NCI-H2227 (cell line): ENCODE results near the gene FOXI1.

Source experiments
- DNase-seq: peaks from one replicate; lab custom pipeline; 2025; ENCODE audit not compliant: unreplicated experiment; lab: John Stamatoyannopoulos, UW

The FOXI1 gene

DNA sequence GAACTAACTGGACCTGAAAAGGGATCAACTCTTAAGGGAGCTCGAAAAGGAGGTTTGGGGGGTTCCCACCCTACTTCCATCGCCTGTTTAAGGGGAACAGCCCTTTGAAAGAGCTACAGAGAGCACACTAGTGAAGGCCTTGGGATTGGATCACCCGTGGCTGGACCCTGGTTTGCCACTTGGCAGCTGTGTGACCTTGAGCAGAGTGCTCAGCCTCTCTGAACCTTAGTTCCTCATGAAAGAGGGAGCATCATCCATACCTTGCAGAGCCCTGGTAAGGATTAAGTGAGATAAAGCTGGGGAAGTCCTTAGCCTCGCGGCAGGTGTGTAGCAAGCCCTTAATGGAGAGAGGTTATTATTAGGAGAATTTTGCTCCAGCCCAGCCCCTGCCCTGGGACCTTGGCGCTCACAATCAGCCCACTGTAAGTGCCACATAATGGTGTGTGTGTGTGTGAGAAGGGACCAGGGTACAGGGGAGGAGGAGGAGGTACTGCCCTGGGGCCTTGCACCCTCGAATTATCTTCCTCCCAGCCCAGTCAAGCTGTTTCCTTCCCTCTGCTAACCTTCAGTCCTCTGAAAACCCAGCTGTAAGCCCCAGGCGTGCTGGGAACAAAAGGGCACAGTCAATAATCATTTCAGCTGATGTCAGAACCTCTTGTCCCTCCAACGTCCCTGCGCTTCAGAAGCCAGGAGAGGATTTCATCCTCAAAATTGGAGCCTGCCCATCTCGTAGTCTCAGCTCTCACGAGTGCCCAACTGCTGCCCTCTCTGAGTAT lies 42.9 kb downstream of the FOXI1 start:
- DNase-seq, result peak; percentile 9

DNA sequence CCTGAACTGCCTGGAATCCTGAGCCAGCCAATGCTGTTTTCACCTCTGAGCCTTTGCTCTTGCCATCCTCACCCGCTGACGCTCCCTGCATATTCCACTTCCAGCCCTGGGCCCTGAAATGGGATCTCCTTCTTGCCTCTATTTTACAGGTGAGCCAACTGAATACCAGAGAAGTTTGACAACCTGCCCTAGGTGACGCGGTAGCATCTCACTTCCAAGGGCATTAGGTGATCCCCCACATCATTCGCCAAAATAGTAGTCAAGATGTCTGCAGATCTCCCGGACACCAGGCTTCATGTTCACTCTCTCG lies 43.5 kb downstream of the FOXI1 start:
- no peak for DNase-seq

DNA sequence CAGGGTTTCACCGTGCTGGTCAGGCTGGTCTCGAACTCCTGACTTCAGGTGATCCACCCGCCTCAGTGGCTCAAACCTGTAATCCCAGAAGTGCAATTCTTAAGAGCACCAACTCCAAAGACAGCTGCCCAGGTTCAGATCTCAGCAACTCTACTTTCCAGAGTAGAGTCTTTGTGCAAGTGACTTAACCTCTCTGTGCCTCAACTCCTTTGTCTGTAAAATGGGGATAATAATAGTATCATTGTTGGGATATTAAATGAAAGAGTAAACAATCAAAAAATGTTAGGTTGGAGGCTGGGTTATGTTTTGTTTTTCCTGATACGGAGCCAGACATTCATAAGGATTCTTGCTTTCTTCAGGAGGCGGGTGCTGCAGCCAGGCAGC lies 45.0 kb downstream of the FOXI1 start:
- no peak for DNase-seq

- DNase-seq, result no peak
Measured at GRCh38 chr5:170151097-170151831, 45.6 kb downstream of the FOXI1 start.

- no peak for DNase-seq
Measured at GRCh38 chr5:170152767-170153166, 47.1 kb downstream of the FOXI1 start.

- DNase-seq, result no peak
Measured at GRCh38 chr5:170154297-170154696, 48.6 kb downstream of the FOXI1 start.

DNA sequence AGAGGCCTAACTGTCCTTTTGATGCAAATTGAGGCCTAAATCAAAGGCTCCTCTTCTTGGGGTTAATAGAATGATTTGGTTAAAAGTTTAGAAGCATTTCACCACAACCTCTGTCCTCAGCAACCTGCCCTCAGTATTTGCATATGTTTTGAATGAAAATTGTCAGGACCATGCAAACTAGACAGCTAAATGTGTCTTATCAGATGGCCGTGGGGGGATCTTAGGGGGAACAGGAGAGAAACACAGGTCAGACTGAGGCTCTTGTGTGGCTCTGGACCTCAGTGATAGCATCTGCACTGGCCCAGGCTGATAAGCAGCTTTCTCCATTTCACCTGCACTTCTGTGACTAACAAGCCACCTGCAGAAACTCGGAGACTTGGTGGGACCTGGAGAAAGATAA lies 49.0 kb downstream of the FOXI1 start:
- no peak for DNase-seq

DNA sequence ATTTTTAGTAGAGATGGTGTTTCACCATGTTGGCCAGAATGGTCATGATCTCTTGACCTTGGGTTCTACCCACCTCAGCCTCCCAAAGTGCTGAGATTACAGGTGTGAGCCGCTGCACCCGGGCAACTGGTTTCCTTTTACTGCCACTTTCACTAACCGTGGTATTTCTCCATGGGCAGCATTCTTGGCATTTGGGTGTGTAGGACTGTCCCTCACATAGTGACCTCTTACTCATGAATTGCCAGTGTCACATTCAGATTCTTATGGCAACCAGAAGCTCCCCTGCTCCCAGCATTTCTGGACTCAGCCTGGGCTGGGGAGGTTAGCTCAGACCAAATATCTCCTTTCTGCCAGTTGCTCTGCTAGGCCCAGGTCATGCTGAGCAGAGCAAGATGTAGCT lies 50.1 kb downstream of the FOXI1 start:
- DNase-seq, result no peak

- no peak for DNase-seq
Measured at GRCh38 chr5:170159101-170159698, 53.5 kb downstream of the FOXI1 start.
